Kidney epithelial cell (primary cell): Measurements from ENCODE around the gene FGFBP2. TPM values are rescaled to one million over a fixed set of nuclear protein-coding genes. Genes with fewer than 3 reads are reported as not detected.

Experiments used
- DNase-seq: peaks from one replicate; pipeline ENCODE4 v3.0.0-alpha.2; 2010; ENCODE audit warnings: low read depth
- H3K27me3 ChIP-seq: 2 replicates; pipeline ENCODE4 v1.6.0; 2011; ENCODE audit warnings: low read length; ENCODE audit not compliant: control insufficient read depth, insufficient read depth
- H3K36me3 ChIP-seq: 2 replicates; pipeline ENCODE4 v1.5.1; 2011; ENCODE audit warnings: low read length; ENCODE audit not compliant: control insufficient read depth, insufficient read depth
- H3K4me3 ChIP-seq: 2 replicates; pipeline ENCODE4 v1.5.1; 2011; ENCODE audit warnings: low read depth, mild to moderate bottlenecking, control low read depth, low read length
- CTCF ChIP-seq: IDR thresholded peaks from 2 replicates; pipeline ENCODE4 v1.5.1; 2011; ENCODE audit warnings: mild to moderate bottlenecking, moderate library complexity, low read length, control low read depth, inconsistent platforms; ENCODE audit not compliant: insufficient read depth, poor library complexity, severe bottlenecking
- total RNA-seq: library from RNA; depleted of rRNA; stranded (reverse); fragments of >200 nt; gene quantifications from 2 replicates; pipeline ENCODE4 v1.2.3, GENCODE V29; 2015

The FGFBP2 gene
- total RNA-seq, 1 donor from 2014 or later: not detected

- DNase-seq: no peak
- no peaks in the 10 kb centered on the region for H3K36me3 ChIP-seq
These were observed 34.1 kb downstream of the FGFBP2 start for GRCh38 chr4:15928883-15929282.

GRCh38 chr4:15926486-15926885 is 36.5 kb downstream of the FGFBP2 start:
- H3K36me3 ChIP-seq: no peaks in the 10 kb centered on the region
- no peak for TF ChIP-seq CTCF
- no peak for DNase-seq
- no peaks in the 10 kb centered on the region for H3K27me3 ChIP-seq
- no peak overlapping the region for H3K4me3 ChIP-seq

More at GRCh38 chr4:15928883-15929282, 34.1 kb downstream of the FGFBP2 start:
- no peak overlapping the region for H3K4me3 ChIP-seq
- no peaks in the 10 kb centered on the region for H3K27me3 ChIP-seq
- no peak for TF ChIP-seq CTCF

GRCh38 chr4:15925830-15926229 is 37.1 kb downstream of the FGFBP2 start:
- no peak for DNase-seq
- Histone ChIP-seq H3K36me3 (no peaks in the 10 kb centered on the region), H3K4me3 (no peak overlapping the region), H3K27me3 (no peaks in the 10 kb centered on the region)
- no peak for TF ChIP-seq CTCF

GRCh38 chr4:15921592-15921932 is 41.4 kb downstream of the FGFBP2 start:
- Histone ChIP-seq H3K36me3 (no peaks in the 10 kb centered on the region), H3K4me3 (no peak overlapping the region), H3K27me3 (no peaks in the 10 kb centered on the region)
- DNase-seq: no peak
- no peak for TF ChIP-seq CTCF

- peak; percentile 97 for DNase-seq
- Histone ChIP-seq H3K27me3 (no peaks in the 10 kb centered on the region), H3K36me3 (no peaks in the 10 kb centered on the region), H3K4me3 (no peak overlapping the region)
- TF ChIP-seq CTCF: no peak
These were observed 42.0 kb downstream of the FGFBP2 start for GRCh38 chr4:15920723-15921591.
